OCI-LY3 (cell line): ENCODE results near the gene PDE9A.

Source experiments
- H2AFZ ChIP-seq: fragments of 200-600, 300-600 bp; shearing (Covaris generic); 2 replicates; pipeline ENCODE4 v1.6.0; 2014; ENCODE audit warnings: antibody characterized with exemption, low read depth, low read length
- H3K27ac ChIP-seq: fragments of 200-600, 300-600 bp; sonication (generic); 2 replicates; pipeline ENCODE4 v1.5.1; 2014; ENCODE audit warnings: mild to moderate bottlenecking, low read length, moderate library complexity, mixed read lengths
- H3K27me3 ChIP-seq: fragments of 200-600, 300-600 bp; sonication (generic); 2 replicates; pipeline ENCODE4 v1.6.1; 2014; ENCODE audit warnings: low read depth, low read length, mixed read lengths
- H3K36me3 ChIP-seq: fragments of 200-600, 300-600 bp; sonication (generic); replicated peaks from 2 replicates; pipeline ENCODE3; 2014; ENCODE audit warnings: low read depth, low read length, mixed read lengths
- H3K4me1 ChIP-seq: fragments of 300-600, 200-600 bp; sonication (generic); 2 replicates; pipeline ENCODE4 v1.6.1; 2014; ENCODE audit warnings: low read length, mixed read lengths
- H3K4me2 ChIP-seq: fragments of 200-600, 300-600 bp; sonication (generic); 2 replicates; pipeline ENCODE4 v1.6.1; 2014; ENCODE audit warnings: low read length, mixed read lengths
- H3K4me3 ChIP-seq: fragments of 300-600, 200-600 bp; sonication (generic); 2 replicates; pipeline ENCODE4 v1.5.1; 2014; ENCODE audit warnings: antibody characterized with exemption, mild to moderate bottlenecking, low read length, moderate library complexity
- H3K79me2 ChIP-seq: fragments of 300-600, 200-600 bp; shearing (Covaris generic); 2 replicates; pipeline ENCODE4 v1.6.1; 2014; ENCODE audit warnings: mild to moderate bottlenecking, low read length, mixed read lengths
- H3K9ac ChIP-seq: fragments of 300-600, 200-600 bp; shearing (Covaris generic); 2 replicates; pipeline ENCODE4 v1.6.0; 2014; ENCODE audit warnings: mild to moderate bottlenecking, low read length, moderate library complexity
- H3K9me3 ChIP-seq: fragments of 200-600, 300-600 bp; shearing (Covaris generic); 2 replicates; pipeline ENCODE4 v1.6.1; 2014; ENCODE audit warnings: low read length, mixed read lengths; ENCODE audit not compliant: insufficient read depth
- H4K20me1 ChIP-seq: fragments of 200-600, 300-600 bp; sonication (generic); 2 replicates; pipeline ENCODE4 v1.6.1; 2016; ENCODE audit warnings: low read length, mixed read lengths; ENCODE audit not compliant: insufficient read depth
- EZH2phosphoT487 ChIP-seq: fragments of 200-600 bp; shearing (Covaris generic); IDR thresholded peaks from 2 replicates; pipeline ENCODE4 v1.6.1; 2018; ENCODE audit warnings: antibody characterized with exemption, mixed run types, low read depth
- TF ChIP-seq, protein P1 (sequence below): fragments of 200-600, 300-600 bp; sonication (generic); IDR thresholded peaks from 2 replicates; pipeline ENCODE4 v1.5.1; 2014; ENCODE audit warnings: antibody characterized with exemption, low read length, low read depth

PDE9A gene

GRCh38 chr21:42746593-42747275 is 93.3 kb downstream of the PDE9A start:
- H3K27me3 ChIP-seq, result no peaks in the 10 kb centered on the region
- no peaks in the 10 kb centered on the region for H4K20me1 ChIP-seq
- H2AFZ ChIP-seq, result no peak overlapping the region
- no peak overlapping the region for H3K4me2 ChIP-seq
- no peak overlapping the region for H3K4me3 ChIP-seq
- no peak overlapping the region for H3K9ac ChIP-seq
- H3K27ac ChIP-seq, result no peak overlapping the region
- H3K4me1 ChIP-seq, result no peaks in the 10 kb centered on the region
- no peak for TF ChIP-seq EZH2phosphoT487
- TF ChIP-seq, protein P1, sequence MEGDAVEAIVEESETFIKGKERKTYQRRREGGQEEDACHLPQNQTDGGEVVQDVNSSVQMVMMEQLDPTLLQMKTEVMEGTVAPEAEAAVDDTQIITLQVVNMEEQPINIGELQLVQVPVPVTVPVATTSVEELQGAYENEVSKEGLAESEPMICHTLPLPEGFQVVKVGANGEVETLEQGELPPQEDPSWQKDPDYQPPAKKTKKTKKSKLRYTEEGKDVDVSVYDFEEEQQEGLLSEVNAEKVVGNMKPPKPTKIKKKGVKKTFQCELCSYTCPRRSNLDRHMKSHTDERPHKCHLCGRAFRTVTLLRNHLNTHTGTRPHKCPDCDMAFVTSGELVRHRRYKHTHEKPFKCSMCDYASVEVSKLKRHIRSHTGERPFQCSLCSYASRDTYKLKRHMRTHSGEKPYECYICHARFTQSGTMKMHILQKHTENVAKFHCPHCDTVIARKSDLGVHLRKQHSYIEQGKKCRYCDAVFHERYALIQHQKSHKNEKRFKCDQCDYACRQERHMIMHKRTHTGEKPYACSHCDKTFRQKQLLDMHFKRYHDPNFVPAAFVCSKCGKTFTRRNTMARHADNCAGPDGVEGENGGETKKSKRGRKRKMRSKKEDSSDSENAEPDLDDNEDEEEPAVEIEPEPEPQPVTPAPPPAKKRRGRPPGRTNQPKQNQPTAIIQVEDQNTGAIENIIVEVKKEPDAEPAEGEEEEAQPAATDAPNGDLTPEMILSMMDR, result no peak
- H3K79me2 ChIP-seq, result no peaks in the 10 kb centered on the region
- H3K36me3 ChIP-seq, result no peaks in the 10 kb centered on the region
- no peaks in the 10 kb centered on the region for H3K9me3 ChIP-seq

DNA sequence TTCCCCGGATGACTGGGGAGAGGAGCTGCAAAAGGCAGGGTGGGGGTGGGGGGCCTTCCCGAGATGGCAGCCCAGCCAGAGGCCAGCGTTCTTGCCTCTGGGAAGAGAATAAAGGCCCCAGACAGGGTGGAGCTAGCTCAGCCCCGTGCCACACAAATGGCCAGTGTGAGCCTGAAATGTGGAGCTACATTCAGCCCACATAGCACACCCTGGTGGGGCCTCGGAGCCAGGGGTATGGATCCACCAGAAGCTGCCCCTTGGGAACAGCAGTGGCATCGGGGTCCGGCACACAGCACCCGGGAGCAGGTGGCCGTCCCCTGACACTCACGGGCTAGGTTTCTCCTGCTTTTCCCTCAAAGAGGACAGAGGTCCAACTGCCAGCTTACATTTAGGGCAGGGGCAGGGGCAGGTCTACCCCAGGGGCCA is 93.9 kb downstream of the PDE9A start:
- H3K4me1 ChIP-seq, result no peaks in the 10 kb centered on the region
- H3K27me3 ChIP-seq, result no peaks in the 10 kb centered on the region
- no peaks in the 10 kb centered on the region for H3K36me3 ChIP-seq
- no peaks in the 10 kb centered on the region for H3K79me2 ChIP-seq
- H2AFZ ChIP-seq, result no peak overlapping the region
- H3K9me3 ChIP-seq, result no peaks in the 10 kb centered on the region
- no peak overlapping the region for H3K27ac ChIP-seq
- no peak overlapping the region for H3K4me3 ChIP-seq
- H4K20me1 ChIP-seq, result no peaks in the 10 kb centered on the region
- no peak overlapping the region for H3K4me2 ChIP-seq
- H3K9ac ChIP-seq, result no peak overlapping the region
- TF ChIP-seq, protein P1, result no peak
- TF ChIP-seq EZH2phosphoT487, result no peak

DNA sequence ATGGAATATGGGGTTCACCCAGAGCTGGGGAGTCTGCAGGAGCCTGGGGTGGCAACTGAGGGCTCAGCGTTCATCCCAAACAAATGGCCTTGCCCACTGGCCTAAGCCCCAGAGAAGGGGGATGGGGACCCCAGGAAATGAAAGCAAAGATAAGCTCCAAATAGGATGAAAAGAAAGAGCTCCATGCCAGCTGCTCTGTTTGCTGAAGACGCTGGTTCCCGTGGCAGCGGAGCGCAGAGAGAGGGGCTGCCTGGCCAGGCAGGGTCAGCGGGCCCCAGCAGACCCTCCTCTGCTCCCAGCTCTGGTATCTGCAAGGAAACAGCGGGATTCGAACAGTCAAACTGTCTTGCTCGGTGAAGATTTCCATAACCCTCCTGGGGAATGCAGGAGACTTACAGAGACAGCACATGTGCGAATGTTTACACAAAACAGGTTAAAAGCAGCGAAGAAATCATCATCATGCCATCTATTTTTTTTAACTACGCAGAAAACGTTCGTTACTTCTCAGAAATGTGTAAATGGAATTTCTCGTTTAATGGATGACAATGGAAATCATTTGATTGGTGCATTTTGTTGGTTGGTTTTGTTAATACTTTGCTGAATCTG is 94.4 kb downstream of the PDE9A start:
- Histone ChIP-seq H2AFZ (no peak overlapping the region), H3K9me3 (no peaks in the 10 kb centered on the region), H3K9ac (no peak overlapping the region), H3K4me3 (no peak overlapping the region), H4K20me1 (no peaks in the 10 kb centered on the region), H3K27ac (no peak overlapping the region), H3K4me2 (no peak overlapping the region), H3K4me1 (no peaks in the 10 kb centered on the region), H3K79me2 (no peaks in the 10 kb centered on the region), H3K27me3 (no peaks in the 10 kb centered on the region), H3K36me3 (no peaks in the 10 kb centered on the region)
- no peak for TF ChIP-seq EZH2phosphoT487
- TF ChIP-seq, protein P1, result no peak

GRCh38 chr21:42748620-42749176 is 95.3 kb downstream of the PDE9A start:
- Histone ChIP-seq H3K9me3 (no peaks in the 10 kb centered on the region), H3K4me2 (no peak overlapping the region), H3K36me3 (no peaks in the 10 kb centered on the region), H3K79me2 (no peaks in the 10 kb centered on the region), H3K4me1 (no peaks in the 10 kb centered on the region), H4K20me1 (no peaks in the 10 kb centered on the region), H3K4me3 (no peak overlapping the region), H3K9ac (no peak overlapping the region), H3K27me3 (no peaks in the 10 kb centered on the region), H2AFZ (no peak overlapping the region), H3K27ac (no peak overlapping the region)
- no peak for TF ChIP-seq EZH2phosphoT487
- TF ChIP-seq, protein P1, result no peak
